H1 (cell line): Measurements from ENCODE around the gene IP6K3. TPM values are rescaled to one million over a fixed set of nuclear protein-coding genes. Genes with fewer than 3 reads are reported as not detected.

Experiments used
- CTCF ChIA-PET: fragments of 300-600 bp; sonication (Branson Sonifier 250); formaldehyde crosslinking; loops from one replicate; lab custom pipeline; 2021; ENCODE audit not compliant: partially characterized antibody; lab: Charles Lee
- POLR2A ChIA-PET: fragments of 300-600 bp; sonication (Branson Sonifier 250); formaldehyde crosslinking; loops from one replicate; lab custom pipeline; 2021; ENCODE audit warnings: inconsistent platforms; ENCODE audit not compliant: partially characterized antibody; lab: Charles Lee
- DNase-seq, 2 experiments: peaks; one replicate each; pipeline versions ENCODE4 v3.0.0 to v3.0.0-alpha.2; 2010 to 2022; ENCODE audit warnings: low spot score in 2 of 2, low read depth in 1 of 2, mixed read lengths in 1 of 2
- FAIRE-seq: peaks from 2 replicates; lab custom pipeline; 2011; peaks lifted over from hg19 to GRCh38; lab: Jason Lieb, UNC
- H2AFZ ChIP-seq: 2 replicates; pipeline ENCODE4 v1.8.1; 2012; ENCODE audit warnings: low read length, inconsistent platforms
- H2AK5ac ChIP-seq: 2 replicates; pipeline ENCODE4 v1.6.1; 2013; ENCODE audit warnings: low read depth, low read length
- H2BK120ac ChIP-seq: replicated peaks from 2 replicates; pipeline ENCODE3; 2013; ENCODE audit warnings: low read depth, low read length, inconsistent platforms
- H2BK12ac ChIP-seq: 2 replicates; pipeline ENCODE4 v1.6.1; 2013; ENCODE audit warnings: low read depth, low read length
- H2BK15ac ChIP-seq: 2 replicates; pipeline ENCODE4 v1.6.1; 2013; ENCODE audit warnings: low read length
- H2BK20ac ChIP-seq: 2 replicates; pipeline ENCODE4 v1.6.1; 2013; ENCODE audit warnings: low read length
- H2BK5ac ChIP-seq: 2 replicates; pipeline ENCODE4 v1.6.1; 2013; ENCODE audit warnings: low read depth, low read length
- H3K14ac ChIP-seq: 2 replicates; pipeline ENCODE4 v1.6.1; 2013; ENCODE audit warnings: inconsistent platforms; ENCODE audit not compliant: insufficient read length
- H3K18ac ChIP-seq: 2 replicates; pipeline ENCODE4 v1.6.1; 2013; ENCODE audit warnings: low read length; ENCODE audit errors: extremely low read depth
- H3K23ac ChIP-seq: 2 replicates; pipeline ENCODE4 v1.6.1; 2013; ENCODE audit warnings: inconsistent platforms; ENCODE audit not compliant: insufficient read length
- H3K23me2 ChIP-seq: 2 replicates; pipeline ENCODE4 v1.6.1; 2013; ENCODE audit warnings: low read depth, low read length
- H3K27ac ChIP-seq: 2 replicates; pipeline ENCODE4 v1.6.1; 2011; ENCODE audit warnings: low read depth, low read length, inconsistent platforms
- H3K27me3 ChIP-seq, 4 experiments: replicated peaks in 1 of 4; 1 replicate in 1 of 4; 2 replicates in 3 of 4; pipeline versions ENCODE4 v1.6.1 to v1.8.1; 2011 to 2013; ENCODE audit warnings: low read length in 3 of 4, mild to moderate bottlenecking in 3 of 4, inconsistent platforms in 2 of 4, mixed read lengths in 2 of 4, moderate library complexity in 1 of 4; ENCODE audit not compliant: control insufficient read depth in 3 of 4, insufficient read depth in 3 of 4; ENCODE audit errors: extremely low read depth in 1 of 4
- H3K36me3 ChIP-seq, 4 experiments: 2 replicates each; pipeline versions ENCODE4 v1.6.1 to v1.8.1; 2011 to 2013; ENCODE audit warnings: mild to moderate bottlenecking in 4 of 4, low read length in 3 of 4, moderate library complexity in 2 of 4, control low read depth in 1 of 4, inconsistent platforms in 1 of 4; ENCODE audit not compliant: insufficient read depth in 4 of 4, control insufficient read depth in 2 of 4
- H3K4ac ChIP-seq: replicated peaks from 2 replicates; pipeline ENCODE3; 2013; ENCODE audit warnings: low read length, low read depth, mixed read lengths, inconsistent platforms; ENCODE audit not compliant: insufficient read length
- H3K4me1 ChIP-seq, 4 experiments: replicated peaks in 1 of 4; 1 replicate in 1 of 4; 2 replicates in 3 of 4; pipeline versions ENCODE4 v1.6.1 to v1.8.1; 2011 to 2013; ENCODE audit warnings: low read length in 3 of 4, inconsistent platforms in 2 of 4, mixed read lengths in 1 of 4; ENCODE audit not compliant: insufficient read depth in 4 of 4, control insufficient read depth in 3 of 4
- H3K4me2 ChIP-seq, 2 experiments: 2 replicates each; pipeline versions ENCODE4 v1.6.1 to v1.8.1; 2011 to 2013; ENCODE audit warnings: low read depth in 2 of 2, low read length in 2 of 2, control low read depth in 1 of 2, inconsistent platforms in 1 of 2, mild to moderate bottlenecking in 1 of 2; ENCODE audit not compliant: insufficient read depth in 1 of 2
- H3K4me3 ChIP-seq, 4 experiments: fragments of 200-600, 300-600 bp in 1 of 4; sonication (generic), shearing (Covaris generic), sonication (Bioruptor Twin) in 1 of 4; 2 replicates each; pipeline versions ENCODE4 v1.5.1 to v1.8.1; 2011 to 2016; ENCODE audit warnings: low read length in 4 of 4, low read depth in 3 of 4, control low read depth in 2 of 4, inconsistent platforms in 2 of 4, mild to moderate bottlenecking in 2 of 4, mixed read lengths in 1 of 4, moderate library complexity in 1 of 4; ENCODE audit not compliant: insufficient read depth in 2 of 4; ENCODE audit errors: extremely low read depth in 1 of 4
- H3K56ac ChIP-seq: replicated peaks from 2 replicates; pipeline ENCODE3; 2013; ENCODE audit warnings: low read depth, mild to moderate bottlenecking, mixed read lengths, low read length, inconsistent platforms; ENCODE audit not compliant: insufficient read length
- H3K79me1 ChIP-seq: 2 replicates; pipeline ENCODE4 v1.6.1; 2013; ENCODE audit warnings: low read depth, low read length, control low read depth
- H3K79me2 ChIP-seq, 2 experiments: 2 replicates each; pipeline versions ENCODE4 v1.6.1 to v1.8.1; 2012 to 2013; ENCODE audit warnings: low read length in 2 of 2, mild to moderate bottlenecking in 2 of 2, inconsistent platforms in 1 of 2; ENCODE audit not compliant: insufficient read depth in 2 of 2, control insufficient read depth in 1 of 2
- H3K9ac ChIP-seq, 4 experiments: replicated peaks in 1 of 4; 1 replicate in 1 of 4; 2 replicates in 3 of 4; pipeline versions ENCODE4 v1.6.1 to v1.8.1; 2011 to 2013; ENCODE audit warnings: low read depth in 3 of 4, low read length in 3 of 4, control low read depth in 2 of 4, mild to moderate bottlenecking in 2 of 4, moderate library complexity in 2 of 4, inconsistent platforms in 1 of 4; ENCODE audit errors: extremely low read depth in 1 of 4
- H3K9me3 ChIP-seq, 2 experiments: 2 replicates each; pipeline versions ENCODE4 v1.6.1 to v1.8.1; 2012 to 2013; ENCODE audit warnings: mild to moderate bottlenecking in 2 of 2, moderate library complexity in 2 of 2, control low read depth in 1 of 2, inconsistent platforms in 1 of 2, low read depth in 1 of 2, low read length in 1 of 2, mixed read lengths in 1 of 2; ENCODE audit not compliant: insufficient read depth in 2 of 2
- H4K20me1 ChIP-seq, 2 experiments: replicated peaks in 1 of 2; 2 replicates each; pipeline versions ENCODE3 to v1.8.1; 2011 to 2013; ENCODE audit warnings: inconsistent platforms in 2 of 2, low read length in 2 of 2, mild to moderate bottlenecking in 1 of 2; ENCODE audit not compliant: insufficient read depth in 2 of 2, control insufficient read depth in 1 of 2
- H4K5ac ChIP-seq: 2 replicates; pipeline ENCODE4 v1.6.1; 2013; ENCODE audit warnings: low read length, low read depth, mixed read lengths, inconsistent platforms; ENCODE audit not compliant: insufficient read length
- H4K8ac ChIP-seq: 2 replicates; pipeline ENCODE4 v1.8.0; 2013; ENCODE audit warnings: mild to moderate bottlenecking, moderate library complexity, low read length, inconsistent platforms; ENCODE audit not compliant: insufficient read depth; ENCODE audit errors: extremely low read depth
- H4K91ac ChIP-seq: replicated peaks from 2 replicates; pipeline ENCODE3; 2013; ENCODE audit warnings: low read length, mixed read lengths, inconsistent platforms; ENCODE audit not compliant: insufficient read length
- CBX8 ChIP-seq: fragments of 300-800, 300-1000 bp; sonication (generic); IDR thresholded peaks from 2 replicates; pipeline ENCODE4 v1.7.1; 2016; ENCODE audit warnings: low read depth, low read length, borderline replicate concordance
- CHD2 ChIP-seq: IDR thresholded peaks from 2 replicates; pipeline ENCODE4 v1.6.1; 2012; ENCODE audit warnings: low read length, improper control_type of control experiment
- GABPA ChIP-seq: IDR thresholded peaks from 2 replicates; pipeline ENCODE4 v1.6.1; 2011; ENCODE audit warnings: mild to moderate bottlenecking, low read length, moderate library complexity, borderline replicate concordance; ENCODE audit not compliant: insufficient read depth
- GTF2F1 ChIP-seq: IDR thresholded peaks from 2 replicates; pipeline ENCODE4 v1.6.1; 2012; ENCODE audit warnings: low read depth, low read length, improper control_type of control experiment, borderline replicate concordance
- JUN ChIP-seq: IDR thresholded peaks from 2 replicates; pipeline ENCODE4 v1.6.1; 2011; ENCODE audit warnings: low read depth, mild to moderate bottlenecking, improper control_type of control experiment, low read length
- MAFK ChIP-seq: IDR thresholded peaks from 2 replicates; pipeline ENCODE4 v1.6.1; 2012; ENCODE audit warnings: low read depth, mild to moderate bottlenecking, improper control_type of control experiment, low read length
- NANOG ChIP-seq: IDR thresholded peaks from 2 replicates; pipeline ENCODE4 v1.6.1; 2011; ENCODE audit warnings: low read length, low read depth, mild to moderate bottlenecking, inconsistent platforms; ENCODE audit not compliant: insufficient read depth, poor library complexity, severe bottlenecking
- RNF2 ChIP-seq: fragments of 200-900, 300-1000 bp; sonication (generic); IDR thresholded peaks from 2 replicates; pipeline ENCODE4 v1.7.1; 2016; ENCODE audit warnings: borderline replicate concordance, low read depth, mild to moderate bottlenecking, antibody characterized with exemption, low read length; ENCODE audit not compliant: poor library complexity, severe bottlenecking; ENCODE audit errors: missing control alignments
- TAF1 ChIP-seq: IDR thresholded peaks from 2 replicates; pipeline ENCODE4 v1.6.1; 2011; ENCODE audit warnings: mild to moderate bottlenecking, low read depth, low read length
- TAF7 ChIP-seq: optimal IDR thresholded peaks from 2 replicates; pipeline ENCODE3; 2011; ENCODE audit warnings: low read depth, mild to moderate bottlenecking, inconsistent platforms, low read length, moderate library complexity, borderline replicate concordance
- WGBS, 2 experiments: shearing (Covaris generic) in 1 of 2; methylation state at CpG; one replicate each; pipeline versions ENCODE4 v1.1.6 to v1.1.7; 2013 to 2015; ENCODE audit warnings: low lambda C conversion rate in 2 of 2, mixed read lengths in 2 of 2, inconsistent platforms in 1 of 2, low coverage in 1 of 2, missing lambda C conversion rate in 1 of 2; ENCODE audit not compliant: insufficient replicate concordance in 2 of 2, insufficient coverage in 1 of 2, insufficient read length in 1 of 2; ENCODE audit errors: extremely low coverage in 1 of 2, missing lambda C conversion rate in 1 of 2; 5-methylcytosine and 5-hydroxymethylcytosine counted together
- polyA plus RNA-seq, 7 experiments: library from polyadenylated mRNA; depleted of rRNA in 3 of 7; stranded (reverse) in 5 of 7; unstranded in 2 of 7; fragments of >200 nt in 5 of 7; fragments of 200-250 nt in 2 of 7; gene quantifications; 1 replicate in 5 of 7; 2 replicates in 1 of 7; 4 replicates in 1 of 7; pipeline versions ENCODE4 v1.2.1 to v1.2.3, GENCODE V29; 2011 to 2013; ENCODE audit warnings: missing spikeins in 2 of 7, mixed read lengths in 2 of 7
- total RNA-seq: library from RNA; stranded (reverse); fragmentation: NEBNext Ultra II Directional; extraction: Animal tissue kit (Norgen Biotek cat#: 25700); gene quantifications from 2 replicates; pipeline ENCODE4 v1.2.1, GENCODE V29; 2021
- TF ChIP-seq, protein P1 (sequence below): IDR thresholded peaks from 2 replicates; pipeline ENCODE4 v1.6.1; 2011; ENCODE audit warnings: low read depth, mild to moderate bottlenecking, low read length; ENCODE audit not compliant: insufficient read depth
- TF ChIP-seq, protein P2 (sequence below): IDR thresholded peaks from 2 replicates; pipeline ENCODE4 v1.6.1; 2012; ENCODE audit warnings: inconsistent platforms

The IP6K3 gene
- total and polyA plus RNA-seq, 2 of the 8 experiments (the other 6 are each of a cell fraction or from before 2014, with no cell fraction given), result 0.22 to 0.73 TPM

DNA sequence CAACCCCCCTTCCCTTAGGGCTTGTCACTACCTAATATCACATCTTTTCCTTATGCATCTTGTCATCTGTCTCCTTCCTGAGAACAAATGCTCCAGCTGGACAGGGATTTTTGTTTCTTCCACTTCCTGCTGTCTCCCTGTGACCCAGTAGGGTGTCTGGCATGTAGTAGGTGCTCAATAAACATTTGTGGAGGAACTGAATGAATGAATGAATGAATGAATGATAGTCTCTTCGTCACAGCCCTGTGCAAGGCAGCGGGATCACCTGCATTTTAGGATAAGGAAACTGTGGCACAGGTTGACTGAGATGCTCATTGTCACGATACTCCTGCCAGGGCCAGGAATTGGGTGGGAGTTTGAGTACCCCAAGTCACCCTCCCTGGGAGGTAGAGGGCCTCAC lies 28.1 kb upstream of the IP6K3 start:
- H2BK5ac ChIP-seq, result no peak overlapping the region
- H3K56ac ChIP-seq, result no peak overlapping the region
- no peak overlapping the region for H3K4me3 ChIP-seq
- H4K8ac ChIP-seq, result no peak overlapping the region; the same call in 1 of the 2 replicates
- H3K27me3 ChIP-seq, result no peaks in the 10 kb centered on the region
- H2BK12ac ChIP-seq, result no peak overlapping the region
- no peaks in the 10 kb centered on the region for H3K9me3 ChIP-seq
- H3K79me2 ChIP-seq, result no peaks in the 10 kb centered on the region
- H2BK15ac ChIP-seq, result no peak overlapping the region
- WGBS, 2 experiments, result 100% methylated on average over 3 of the region's 3 CpGs; no CpG with 5 or more reads in 1 of the 2 experiments
- FAIRE-seq (no peak), DNase-seq (no peak)
- H3K36me3 ChIP-seq, result peaks cover 26 to 72% (median 44%) of the 10 kb centered on the region in 4 experiments
- H2BK120ac ChIP-seq, result no peak overlapping the region
- H4K5ac ChIP-seq, result no peak overlapping the region
- H3K18ac ChIP-seq, result no peak overlapping the region
- H3K23ac ChIP-seq, result no peak overlapping the region
- no peak overlapping the region for H3K4me2 ChIP-seq
- H2AFZ ChIP-seq, result no peak overlapping the region
- no peaks in the 10 kb centered on the region for H3K79me1 ChIP-seq
- H2AK5ac ChIP-seq, result no peak overlapping the region
- peaks cover 0 to 6% of the 10 kb centered on the region in 2 experiments for H4K20me1 ChIP-seq
- CTCF ChIA-PET, result interaction anchor here (1.2 to 14.3 kb wide), 7 partner anchors 16 to 252 kb away, joined by 3 to 156 read pairs (median 49); partner anchors contain the start of gene UQCC2
- no peak overlapping the region for H3K9ac ChIP-seq
- no peak overlapping the region for H3K14ac ChIP-seq
- no peak overlapping the region for H3K4ac ChIP-seq
- POLR2A ChIA-PET, result interaction anchor here (1.0 to 1.2 kb wide), 3 partner anchors 11 to 43 kb away, joined by 3 to 5 read pairs (median 3); no protein-coding TSS in a partner anchor
- no peak overlapping the region for H2BK20ac ChIP-seq
- no peak overlapping the region for H4K91ac ChIP-seq
- H3K4me1 ChIP-seq, result peaks cover 12 to 37% (median 30%) of the 10 kb centered on the region in 4 experiments
- no peaks in the 10 kb centered on the region for H3K23me2 ChIP-seq
- H3K27ac ChIP-seq, result no peak overlapping the region
- TF ChIP-seq MAFK, result no peak
- TF ChIP-seq, protein P1, sequence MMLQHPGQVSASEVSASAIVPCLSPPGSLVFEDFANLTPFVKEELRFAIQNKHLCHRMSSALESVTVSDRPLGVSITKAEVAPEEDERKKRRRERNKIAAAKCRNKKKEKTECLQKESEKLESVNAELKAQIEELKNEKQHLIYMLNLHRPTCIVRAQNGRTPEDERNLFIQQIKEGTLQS, result no peak
- no peak for TF ChIP-seq GABPA
- no peak for TF ChIP-seq TAF7
- TF ChIP-seq RNF2, result no peak
- no peak for TF ChIP-seq JUN
- TF ChIP-seq GTF2F1, result no peak
- TF ChIP-seq CHD2, result no peak
- TF ChIP-seq, protein P2, sequence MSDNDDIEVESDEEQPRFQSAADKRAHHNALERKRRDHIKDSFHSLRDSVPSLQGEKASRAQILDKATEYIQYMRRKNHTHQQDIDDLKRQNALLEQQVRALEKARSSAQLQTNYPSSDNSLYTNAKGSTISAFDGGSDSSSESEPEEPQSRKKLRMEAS, result no peak
- TF ChIP-seq NANOG, result no peak
- no peak for TF ChIP-seq CBX8
- TF ChIP-seq TAF1, result no peak
